Skeletal muscle satellite cell (primary cell): ENCODE measurements around the gene IDH3G.

ENCODE experiments used
- H3K27me3 ChIP-seq: 2 replicates; pipeline ENCODE4 v1.7.0; 2013; ENCODE audit warnings: low read length; ENCODE audit not compliant: control insufficient read depth, insufficient read depth
- H3K36me3 ChIP-seq: 2 replicates; pipeline ENCODE4 v1.7.0; 2013; ENCODE audit warnings: mild to moderate bottlenecking, control low read depth, low read length; ENCODE audit not compliant: insufficient read depth
- H3K4me1 ChIP-seq: 2 replicates; pipeline ENCODE4 v1.7.0; 2013; ENCODE audit warnings: low read length; ENCODE audit not compliant: control insufficient read depth, insufficient read depth
- H3K4me2 ChIP-seq: 2 replicates; pipeline ENCODE4 v1.7.0; 2013; ENCODE audit warnings: mild to moderate bottlenecking, low read length
- H3K4me3 ChIP-seq: 2 replicates; pipeline ENCODE4 v1.7.0; 2013; ENCODE audit warnings: low read length
- H3K9ac ChIP-seq: 2 replicates; pipeline ENCODE4 v1.7.0; 2013; ENCODE audit warnings: mild to moderate bottlenecking, low read depth, low read length, moderate library complexity
- H3K9me3 ChIP-seq: replicated peaks from 2 replicates; pipeline ENCODE4 v1.7.0; 2013; ENCODE audit warnings: mild to moderate bottlenecking, control low read depth, low read length

IDH3G gene

DNA sequence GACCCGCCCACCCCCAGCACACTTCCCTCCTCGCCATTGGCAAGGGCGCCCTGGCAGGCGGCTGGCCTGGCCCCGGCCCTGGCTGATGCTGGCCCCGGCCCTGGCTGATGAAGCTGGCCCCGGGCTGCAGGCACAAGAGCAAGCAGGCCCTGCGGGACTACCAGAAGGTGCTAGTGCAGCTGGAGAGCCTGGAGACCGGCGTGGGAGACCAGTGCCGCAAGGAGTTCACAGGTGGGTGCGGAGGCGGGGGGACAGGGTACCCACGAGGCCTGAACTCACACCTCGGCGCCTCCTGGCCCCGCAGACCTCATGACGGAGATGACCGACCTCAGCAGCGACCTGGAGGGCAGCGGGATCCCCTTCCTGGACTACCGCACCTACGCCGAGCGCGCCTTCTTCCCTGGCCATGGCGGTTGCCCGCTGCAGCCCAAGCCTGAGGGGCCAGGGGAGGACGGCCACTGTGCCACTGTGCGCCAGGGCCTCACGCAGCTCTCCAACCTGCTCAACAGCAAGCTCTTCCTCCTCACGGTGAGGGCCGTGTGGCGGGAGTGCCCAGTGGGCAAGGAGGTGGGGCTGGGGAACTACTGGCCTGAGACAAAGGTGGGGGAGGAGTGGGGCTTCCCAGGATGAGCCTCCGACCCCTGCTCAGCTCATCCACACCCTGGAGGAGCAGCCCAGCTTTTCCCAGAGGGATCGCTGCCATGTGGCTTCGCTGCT lies 19.4 kb downstream of the IDH3G start:
- Histone ChIP-seq H3K36me3 (no peaks in the 10 kb centered on the region), H3K9me3 (no peaks in the 10 kb centered on the region), H3K4me3 (no peak overlapping the region), H3K9ac (no peak overlapping the region), H3K4me1 (no peaks in the 10 kb centered on the region), H3K4me2 (no peak overlapping the region), H3K27me3 (no peaks in the 10 kb centered on the region)

DNA sequence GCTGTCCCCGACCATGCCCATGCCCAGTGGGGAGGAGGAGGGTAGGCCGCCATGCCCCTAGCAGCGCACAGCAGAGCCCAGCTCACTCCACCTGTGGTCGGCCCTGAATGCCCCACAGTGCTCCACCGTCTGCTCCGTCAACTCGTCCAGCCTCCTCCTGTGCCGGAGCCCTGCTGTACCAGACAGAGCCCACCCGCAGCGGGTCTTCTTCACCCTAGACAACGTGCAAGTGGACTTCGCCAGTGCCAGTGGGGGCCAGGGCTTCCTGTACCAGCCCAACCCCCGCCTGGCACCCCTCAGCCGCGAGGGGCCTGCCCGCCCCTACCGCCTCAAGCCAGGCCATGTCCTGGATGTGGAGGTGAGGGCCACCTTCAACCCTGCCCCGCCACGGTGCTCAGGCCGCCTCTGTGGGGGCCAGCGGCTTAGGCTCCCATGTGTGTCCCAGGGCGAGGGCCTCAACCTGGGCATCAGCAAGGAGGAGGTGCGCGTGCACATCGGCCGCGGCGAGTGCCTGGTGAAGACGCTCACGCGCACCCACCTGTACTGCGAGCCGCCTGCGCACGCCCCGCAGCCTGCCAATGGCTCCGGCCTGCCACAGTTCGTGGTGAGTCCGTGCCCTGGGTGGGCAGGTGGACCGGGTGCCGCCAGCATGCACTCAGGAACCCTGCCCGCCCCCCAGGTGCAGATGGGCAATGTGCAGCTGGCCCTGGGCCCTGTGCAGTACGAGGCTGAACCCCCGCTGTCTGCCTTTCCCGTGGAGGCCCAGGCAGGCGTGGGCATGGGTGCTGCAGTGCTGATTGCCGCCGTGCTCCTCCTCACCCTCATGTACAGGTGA lies 20.2 kb downstream of the IDH3G start:
- H3K9me3 ChIP-seq = no peaks in the 10 kb centered on the region
- no peaks in the 10 kb centered on the region for H3K27me3 ChIP-seq
- H3K4me2 ChIP-seq = no peak overlapping the region
- no peaks in the 10 kb centered on the region for H3K4me1 ChIP-seq
- no peaks in the 10 kb centered on the region for H3K36me3 ChIP-seq
- no peak overlapping the region for H3K9ac ChIP-seq
- H3K4me3 ChIP-seq = no peak overlapping the region

DNA sequence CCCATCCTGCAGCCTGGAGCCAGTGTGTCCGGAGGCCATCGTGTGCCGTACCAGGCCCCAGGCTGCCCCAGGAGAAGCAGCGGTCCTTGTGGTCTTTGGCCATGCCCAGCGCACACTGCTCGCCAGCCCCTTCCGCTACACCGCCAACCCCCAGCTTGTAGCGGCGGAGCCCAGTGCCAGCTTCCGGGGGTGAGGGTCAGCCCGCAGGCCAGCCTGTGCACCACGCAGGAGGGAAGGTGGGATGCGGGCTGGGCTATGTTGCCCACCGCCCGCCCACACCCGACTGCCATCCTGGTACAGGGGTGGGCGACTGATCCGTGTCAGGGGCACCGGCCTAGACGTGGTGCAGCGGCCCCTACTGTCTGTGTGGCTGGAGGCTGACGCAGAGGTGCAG lies 21.0 kb downstream of the IDH3G start:
- Histone ChIP-seq H3K4me2 (no peak overlapping the region), H3K4me3 (no peak overlapping the region), H3K9ac (no peak overlapping the region), H3K36me3 (no peaks in the 10 kb centered on the region), H3K4me1 (no peaks in the 10 kb centered on the region), H3K9me3 (no peaks in the 10 kb centered on the region), H3K27me3 (no peaks in the 10 kb centered on the region)

DNA sequence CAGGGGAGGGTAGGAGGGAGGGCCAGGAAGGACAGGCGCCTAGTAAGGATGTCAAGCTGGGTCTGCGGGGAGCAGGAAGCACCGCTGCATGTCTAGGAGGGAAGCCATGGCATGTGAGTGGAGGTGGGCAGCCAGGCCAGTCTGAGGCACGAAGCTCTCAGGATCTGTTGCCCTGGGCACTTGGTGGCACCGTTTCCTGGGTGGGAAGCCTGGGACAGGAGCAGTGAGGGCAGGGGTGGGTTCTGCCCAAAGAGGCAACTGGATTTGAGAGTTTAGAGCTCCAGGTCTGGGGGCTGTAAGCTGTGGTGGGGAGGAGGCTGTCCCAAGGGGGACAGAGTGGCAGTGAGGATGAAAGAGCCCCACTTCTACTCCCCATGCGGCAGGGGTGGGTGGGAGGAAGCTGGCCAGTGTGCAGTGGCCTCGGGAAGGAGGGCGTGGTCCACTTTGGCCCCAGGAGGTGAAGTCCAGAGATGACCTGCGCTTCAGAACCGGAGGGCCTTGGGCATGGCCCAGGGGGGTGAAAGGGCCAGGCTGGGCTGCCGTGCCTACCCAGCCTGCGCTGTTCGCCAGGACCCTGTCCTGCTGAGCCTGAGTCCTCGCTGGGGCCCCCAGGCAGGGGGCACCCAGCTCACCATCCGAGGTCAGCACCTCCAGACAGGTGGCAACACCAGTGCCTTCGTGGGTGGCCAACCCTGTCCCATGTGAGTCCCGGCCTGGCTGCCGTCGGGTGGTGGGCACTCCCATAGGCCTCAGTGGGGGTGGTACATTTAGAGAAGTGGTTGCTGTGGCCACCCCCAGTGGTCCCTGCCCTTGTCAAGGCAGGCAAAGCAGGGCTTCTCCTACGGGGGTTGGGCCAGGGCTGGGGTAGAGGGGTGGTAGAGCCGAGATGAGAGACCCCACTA lies 21.6 kb downstream of the IDH3G start:
- no peak overlapping the region for H3K9ac ChIP-seq

DNA sequence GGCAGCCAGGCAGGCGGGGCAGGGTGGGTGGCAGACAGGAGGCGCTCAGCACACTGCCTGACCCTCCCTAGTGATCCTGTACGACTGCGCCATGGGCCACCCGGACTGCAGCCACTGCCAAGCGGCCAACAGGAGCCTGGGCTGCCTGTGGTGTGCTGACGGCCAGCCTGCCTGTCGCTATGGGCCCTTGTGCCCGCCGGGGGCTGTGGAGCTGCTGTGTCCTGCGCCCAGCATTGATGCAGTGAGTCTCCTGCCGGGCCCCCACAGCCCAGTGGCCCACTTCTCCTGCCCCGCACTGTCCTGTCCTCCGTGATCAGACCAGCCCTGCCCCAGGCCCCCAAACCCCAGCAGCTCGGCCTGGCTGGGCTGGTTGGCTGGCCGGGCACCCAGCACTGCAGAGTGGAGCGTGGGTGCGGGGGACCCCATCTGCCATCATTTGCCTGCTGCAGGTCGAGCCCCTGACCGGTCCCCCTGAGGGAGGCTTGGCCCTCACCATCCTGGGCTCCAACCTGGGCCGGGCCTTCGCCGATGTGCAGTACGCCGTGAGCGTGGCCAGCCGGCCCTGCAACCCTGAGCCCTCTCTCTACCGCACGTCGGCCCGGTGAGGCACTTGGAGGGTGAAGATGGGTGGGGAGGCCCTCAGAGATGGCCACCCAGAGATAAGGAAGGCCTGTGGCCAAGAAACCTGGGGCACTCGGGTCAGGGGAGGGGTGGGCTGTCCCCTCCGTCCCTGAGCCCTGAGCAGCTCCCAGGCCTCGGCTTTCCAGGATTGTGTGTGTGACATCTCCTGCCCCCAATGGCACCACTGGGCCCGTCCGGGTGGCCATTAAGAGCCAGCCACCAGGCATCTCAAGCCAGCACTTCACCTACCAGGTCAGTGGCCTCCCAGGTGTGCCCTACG lies 22.5 kb downstream of the IDH3G start:
- H3K36me3 ChIP-seq = no peaks in the 10 kb centered on the region
- no peaks in the 10 kb centered on the region for H3K9me3 ChIP-seq
- no peak overlapping the region for H3K4me3 ChIP-seq
- H3K27me3 ChIP-seq = no peaks in the 10 kb centered on the region
- no peak overlapping the region for H3K9ac ChIP-seq
- no peaks in the 10 kb centered on the region for H3K4me1 ChIP-seq
- H3K4me2 ChIP-seq = no peak overlapping the region

More for the DNA sequence above, 21.6 kb downstream of the IDH3G start:
- no peaks in the 10 kb centered on the region for H3K36me3 ChIP-seq
- H3K27me3 ChIP-seq = no peaks in the 10 kb centered on the region
- no peak overlapping the region for H3K4me3 ChIP-seq
- H3K9me3 ChIP-seq = no peaks in the 10 kb centered on the region
- H3K4me2 ChIP-seq = no peak overlapping the region
- H3K4me1 ChIP-seq = no peaks in the 10 kb centered on the region

DNA sequence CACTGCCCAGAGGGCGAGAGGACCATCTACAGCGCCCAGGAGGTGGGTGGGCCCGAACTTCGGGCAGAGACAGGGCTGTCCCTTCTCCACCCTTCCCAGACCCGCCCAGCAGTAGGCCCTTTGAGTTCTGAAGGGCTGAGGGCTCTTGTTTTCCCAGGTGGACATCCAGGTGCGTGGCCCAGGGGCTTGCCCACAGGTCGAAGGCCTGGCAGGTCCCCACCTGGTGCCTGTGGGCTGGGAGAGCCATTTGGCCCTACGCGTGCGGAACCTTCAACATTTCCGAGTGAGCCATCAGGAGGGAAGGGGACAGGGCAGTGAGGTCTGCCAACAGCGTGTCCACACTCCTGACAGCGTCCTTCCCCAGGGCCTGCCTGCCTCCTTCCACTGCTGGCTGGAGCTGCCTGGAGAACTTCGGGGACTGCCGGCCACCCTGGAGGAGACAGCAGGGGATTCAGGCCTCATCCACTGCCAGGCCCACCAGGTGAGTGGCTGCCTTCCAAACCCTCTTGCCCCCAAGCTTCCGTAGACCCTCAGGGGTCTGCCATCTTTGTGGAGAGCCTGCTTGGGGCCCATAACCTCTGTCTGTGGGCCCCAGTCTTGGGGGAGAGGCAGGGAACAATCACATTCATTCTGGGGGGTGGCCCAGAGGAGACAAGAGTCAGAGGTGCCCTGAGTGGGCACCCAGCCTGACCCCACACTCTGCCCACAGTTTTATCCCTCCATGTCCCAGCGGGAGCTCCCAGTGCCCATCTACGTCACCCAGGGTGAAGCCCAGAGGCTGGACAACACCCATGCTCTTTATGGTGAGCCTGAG lies 23.4 kb downstream of the IDH3G start:
- Histone ChIP-seq H3K4me1 (no peaks in the 10 kb centered on the region), H3K27me3 (no peaks in the 10 kb centered on the region), H3K36me3 (no peaks in the 10 kb centered on the region), H3K9ac (no peak overlapping the region), H3K9me3 (no peaks in the 10 kb centered on the region), H3K4me2 (no peak overlapping the region), H3K4me3 (no peak overlapping the region)

DNA sequence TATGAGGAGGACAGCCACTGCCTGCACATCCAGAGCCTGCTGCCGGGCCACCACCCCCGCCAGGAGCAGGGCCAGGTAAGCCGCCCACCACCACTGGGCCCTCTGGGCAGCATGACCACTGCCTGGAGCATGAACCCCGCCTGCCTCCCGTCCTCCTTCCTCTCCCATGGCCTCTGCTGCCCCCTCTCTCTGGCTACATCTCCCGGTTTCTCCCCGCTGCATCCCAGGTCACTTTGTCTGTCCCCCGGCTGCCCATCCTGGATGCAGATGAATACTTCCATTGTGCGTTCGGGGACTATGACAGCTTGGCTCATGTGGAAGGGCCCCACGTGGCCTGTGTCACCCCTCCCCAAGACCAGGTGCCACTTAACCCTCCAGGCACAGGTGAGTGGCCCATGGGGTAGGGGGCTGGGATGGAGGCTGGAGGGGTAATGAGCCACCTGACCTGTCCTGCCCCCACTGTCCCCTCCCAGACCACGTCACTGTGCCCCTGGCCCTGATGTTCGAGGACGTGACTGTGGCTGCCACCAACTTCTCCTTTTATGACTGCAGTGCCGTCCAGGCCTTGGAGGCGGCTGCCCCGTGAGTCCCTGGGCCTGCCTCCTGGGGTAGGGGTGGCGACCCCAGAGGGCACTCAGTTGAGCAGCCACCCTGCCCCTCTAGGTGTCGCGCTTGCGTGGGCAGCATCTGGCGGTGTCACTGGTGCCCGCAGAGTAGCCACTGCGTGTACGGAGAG lies 24.1 kb downstream of the IDH3G start:
- H3K9ac ChIP-seq = no peak overlapping the region
- no peaks in the 10 kb centered on the region for H3K4me1 ChIP-seq
- no peak overlapping the region for H3K4me3 ChIP-seq
- no peaks in the 10 kb centered on the region for H3K27me3 ChIP-seq
- H3K36me3 ChIP-seq = no peaks in the 10 kb centered on the region
- H3K9me3 ChIP-seq = no peaks in the 10 kb centered on the region
- no peak overlapping the region for H3K4me2 ChIP-seq

DNA sequence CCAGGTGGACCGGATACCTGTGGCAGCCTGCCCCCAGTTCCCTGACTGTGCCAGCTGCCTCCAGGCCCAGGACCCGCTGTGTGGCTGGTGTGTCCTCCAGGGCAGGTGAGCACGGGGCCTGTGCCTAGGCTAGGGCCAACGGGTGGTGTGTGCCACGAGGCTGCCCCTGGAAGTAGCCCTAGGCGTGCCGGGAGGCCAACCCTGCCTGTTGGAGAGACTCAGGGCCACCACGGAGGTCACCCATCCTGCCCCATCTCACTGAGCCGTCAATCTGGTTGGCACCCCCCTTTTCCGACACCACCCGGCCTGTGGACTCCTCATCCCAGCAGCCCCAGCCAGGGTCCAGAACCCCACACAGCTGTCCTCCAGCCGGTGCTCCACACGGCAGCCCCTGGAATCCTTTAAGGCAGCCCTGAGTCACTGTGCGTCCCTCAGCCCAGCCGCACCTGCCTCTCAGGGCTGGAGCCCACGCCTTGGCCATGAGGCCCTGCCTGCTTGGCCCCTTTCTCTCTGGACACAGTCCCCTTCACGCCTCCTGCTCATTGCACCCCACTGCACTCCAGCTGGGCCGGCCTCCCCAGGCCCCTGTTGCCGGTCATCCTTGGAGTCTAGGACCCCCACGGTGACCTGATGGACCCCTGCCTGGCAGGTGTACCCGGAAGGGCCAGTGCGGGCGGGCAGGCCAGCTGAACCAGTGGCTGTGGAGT lies 24.9 kb downstream of the IDH3G start:
- H3K4me3 ChIP-seq = no peak overlapping the region
- no peaks in the 10 kb centered on the region for H3K9me3 ChIP-seq
- no peaks in the 10 kb centered on the region for H3K27me3 ChIP-seq
- peaks cover 2% of the 10 kb centered on the region for H3K4me1 ChIP-seq
- no peak overlapping the region for H3K9ac ChIP-seq
- H3K36me3 ChIP-seq = no peaks in the 10 kb centered on the region
- H3K4me2 ChIP-seq = no peak overlapping the region

DNA sequence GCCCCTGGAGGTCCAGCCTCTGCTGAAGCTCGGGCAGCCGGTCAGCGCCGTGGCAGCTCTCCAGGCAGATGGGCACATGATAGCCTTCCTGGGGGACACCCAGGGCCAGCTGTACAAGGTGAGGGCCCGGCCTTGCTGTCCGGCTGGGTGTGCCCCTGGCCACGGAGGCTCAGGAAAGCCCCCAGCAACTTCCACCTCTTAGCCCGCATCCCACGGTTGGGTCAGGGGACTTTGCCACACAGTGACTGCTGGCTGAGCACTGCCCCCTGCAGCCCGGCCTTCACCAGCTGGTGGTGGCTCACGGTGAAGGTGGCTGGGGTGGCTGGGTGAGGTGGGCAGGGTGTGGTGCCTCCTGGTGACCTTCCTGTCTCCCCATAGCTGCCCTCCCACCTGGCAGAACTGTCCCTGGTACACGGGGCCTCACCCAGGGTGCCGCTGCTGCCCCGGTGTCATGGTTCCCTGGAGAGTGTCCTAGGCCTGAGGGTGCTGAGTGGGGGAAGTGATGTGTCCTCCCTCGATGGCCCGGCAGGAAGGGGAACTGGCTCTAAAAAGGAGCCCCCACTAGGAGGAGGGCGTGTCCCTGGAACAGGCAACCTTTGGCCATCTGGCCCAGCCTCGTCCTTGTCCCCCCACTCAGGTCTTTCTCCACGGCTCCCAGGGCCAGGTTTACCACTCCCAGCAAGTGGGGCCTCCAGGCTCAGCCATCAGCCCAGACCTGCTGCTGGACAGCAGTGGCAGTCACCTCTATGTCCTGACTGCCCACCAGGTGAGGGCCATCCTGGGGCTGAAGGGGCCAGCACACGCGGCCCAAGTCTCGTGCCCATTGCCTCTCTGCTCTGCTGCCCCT lies 25.6 kb downstream of the IDH3G start:
- Histone ChIP-seq H3K36me3 (no peaks in the 10 kb centered on the region), H3K27me3 (no peaks in the 10 kb centered on the region), H3K4me3 (no peak overlapping the region), H3K4me2 (no peak overlapping the region), H3K9ac (no peak overlapping the region), H3K4me1 (peaks cover 2% of the 10 kb centered on the region), H3K9me3 (no peaks in the 10 kb centered on the region)
